ENCODE measurements around the gene NAV3.

DNA sequence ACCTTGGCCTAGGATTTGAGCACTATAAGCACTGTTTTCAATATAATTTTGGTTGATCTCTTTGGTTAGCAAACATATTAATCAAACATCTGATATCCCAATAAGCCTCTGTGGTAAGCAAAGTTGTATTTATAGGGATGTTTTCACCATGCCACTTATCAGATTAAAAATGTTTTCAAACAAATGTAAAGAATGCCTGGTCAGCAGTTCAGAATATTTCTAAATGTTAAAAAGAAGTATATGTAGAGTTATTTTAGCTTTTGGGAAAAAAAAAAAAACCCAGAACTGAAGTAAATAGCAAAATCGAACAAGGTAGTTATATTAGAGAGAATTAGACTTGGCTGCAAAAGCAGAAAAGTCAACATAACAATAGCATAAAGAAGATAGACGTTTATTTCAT lies 3.9 kb downstream of the NAV3 start:
- TF ChIP-seq CTCF (IDR thresholded peaks at IDR 0.05) (no peak), EP300 (IDR thresholded peaks at IDR 0.05) (no peak)
